Activated CD8-positive, alpha-beta memory T cell treated with anti-CD3 and anti-CD28 coated beads, Interleukin-2, amount 50 U/mL, for 24 hours (primary cell): Measurements from ENCODE around the gene PATJ.
"Not testable (repeated sequence)": the region's sequence is repeated elsewhere in the genome, so short reads cannot be mapped to it uniquely, and the experiment has no call there.

Source experiments
- DNase-seq: peaks from one replicate; pipeline ENCODE4 v3.0.0-alpha.2; 2020; ENCODE audit errors: extremely low read depth

Gene PATJ

DNA sequence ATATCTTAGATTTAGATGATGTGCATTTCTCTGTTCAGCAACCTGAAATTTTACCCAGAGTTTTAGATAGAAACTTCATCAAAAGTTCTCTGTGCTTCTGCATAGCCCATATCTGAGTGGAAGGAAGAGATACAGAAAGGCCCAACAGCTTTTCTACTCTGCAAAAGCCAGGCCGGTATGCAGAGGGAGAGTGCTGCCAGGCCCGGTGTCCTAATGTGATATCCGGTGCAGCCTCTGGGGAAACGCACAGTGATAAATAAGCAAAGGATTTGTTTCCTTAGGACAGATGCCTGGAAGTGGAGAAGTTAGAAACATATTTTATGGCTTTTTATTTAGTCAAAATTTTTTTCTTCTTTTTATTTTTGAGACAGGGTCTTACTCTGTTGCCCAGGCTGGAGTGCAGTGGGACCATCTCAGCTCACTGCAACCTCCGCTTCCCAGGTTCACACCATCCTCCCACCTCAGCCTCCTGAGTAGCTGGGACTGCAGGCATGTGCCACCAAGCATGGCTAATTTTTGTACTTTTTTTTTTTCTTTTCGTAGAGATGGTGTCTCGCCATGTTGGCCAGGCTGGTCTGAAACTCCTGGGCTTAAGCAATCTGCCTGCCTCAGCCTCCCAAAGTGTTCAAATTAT is 145.8 kb downstream of the PATJ start:
- DNase-seq = no peak

DNA sequence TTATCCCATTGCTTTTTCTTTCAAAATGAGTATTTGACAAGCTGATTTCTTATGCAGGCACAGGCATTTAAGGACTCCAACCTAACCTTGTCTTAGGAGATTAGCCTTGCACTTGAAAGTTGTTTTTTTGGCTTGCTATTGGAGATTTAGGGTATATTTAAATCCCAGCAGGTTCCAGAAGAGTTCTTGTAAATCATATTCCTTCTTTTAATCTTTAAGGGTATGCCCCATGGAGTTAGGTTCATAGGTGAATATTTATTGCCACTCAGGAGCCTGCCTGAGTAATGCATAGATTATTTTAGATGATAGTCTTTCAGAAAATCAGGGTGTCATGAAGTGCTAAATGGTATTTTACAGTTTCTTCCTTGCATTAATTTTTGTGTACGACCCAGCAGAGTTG is 146.5 kb downstream of the PATJ start:
- no peak for DNase-seq

DNA sequence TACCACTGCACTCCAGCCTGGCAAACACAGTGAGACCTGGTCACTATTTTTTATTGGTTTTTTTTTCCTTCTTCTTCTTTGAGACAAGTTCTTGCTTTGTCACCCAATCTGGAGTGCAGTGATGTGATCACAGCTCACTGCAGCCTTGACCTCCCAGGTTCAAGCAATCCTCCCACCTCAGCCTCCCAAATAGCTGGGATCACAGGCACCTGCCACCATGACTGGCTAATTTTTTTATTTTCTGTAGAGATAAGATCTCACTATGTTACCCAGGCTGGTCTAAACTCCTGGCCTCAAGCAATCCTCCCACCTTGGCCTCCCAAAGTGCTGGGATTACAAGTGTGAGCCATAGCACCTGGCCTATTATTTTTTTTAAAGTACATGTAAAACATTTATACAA is 148.2 kb downstream of the PATJ start:
- not testable (repeated sequence) for DNase-seq

DNA sequence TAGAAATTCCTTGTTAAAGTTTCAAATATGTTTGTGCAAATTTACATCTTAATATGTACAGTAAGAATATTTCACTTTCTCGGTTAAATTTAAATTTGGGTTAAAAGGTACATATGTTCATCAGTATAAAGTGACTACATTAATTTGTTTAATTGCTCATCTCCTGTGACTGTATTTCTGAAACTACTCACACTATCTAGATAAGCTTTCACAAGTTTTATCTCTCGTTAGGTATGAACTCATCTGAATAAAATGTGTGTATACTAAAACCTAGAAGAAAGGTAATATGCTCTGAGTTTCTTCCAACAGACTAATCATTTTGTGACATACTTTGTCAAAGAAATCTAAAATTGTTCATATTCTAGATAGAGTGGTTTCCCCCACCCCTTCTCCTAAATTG is 150.7 kb downstream of the PATJ start:
- no peak for DNase-seq

DNA sequence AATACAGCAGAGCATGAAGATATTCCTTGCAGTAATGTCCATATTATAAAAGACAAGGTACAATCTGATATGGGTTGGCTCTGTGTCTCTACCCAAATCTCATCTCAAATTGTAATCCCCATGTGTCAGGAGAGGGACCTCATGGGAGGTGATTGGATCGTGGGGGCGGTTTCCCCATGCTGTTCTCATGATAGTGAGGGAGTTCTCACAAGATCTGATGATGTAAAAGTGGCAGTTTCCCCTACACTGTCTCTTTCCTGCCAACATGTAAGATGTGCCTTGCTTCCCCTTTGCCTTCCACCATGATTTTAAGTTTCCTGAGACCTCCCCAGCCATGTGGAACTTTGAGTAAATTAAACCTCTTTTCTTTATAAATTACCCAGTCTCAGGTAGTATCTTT is 152.0 kb downstream of the PATJ start:
- DNase-seq = not testable (repeated sequence)

DNA sequence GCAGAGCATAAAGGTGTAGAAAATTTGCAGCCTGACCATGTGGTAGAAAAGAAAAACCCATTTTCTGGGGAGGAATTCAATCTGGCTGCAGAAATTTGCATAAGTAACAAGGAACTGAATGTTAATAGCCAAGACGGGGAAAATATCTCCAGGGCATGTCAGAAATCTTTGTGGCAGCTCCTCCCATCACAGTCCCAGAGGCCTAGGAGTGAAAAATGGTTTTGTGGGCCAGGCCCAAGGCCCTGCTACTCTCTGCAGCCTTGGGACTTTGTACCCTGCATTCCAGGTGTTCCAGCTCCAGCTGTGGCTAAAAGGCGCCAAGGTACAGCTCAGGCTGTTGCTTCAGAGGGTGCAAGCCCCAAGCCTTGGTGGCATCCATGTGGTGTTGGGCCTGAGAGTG is 152.9 kb downstream of the PATJ start:
- no peak for DNase-seq

DNA sequence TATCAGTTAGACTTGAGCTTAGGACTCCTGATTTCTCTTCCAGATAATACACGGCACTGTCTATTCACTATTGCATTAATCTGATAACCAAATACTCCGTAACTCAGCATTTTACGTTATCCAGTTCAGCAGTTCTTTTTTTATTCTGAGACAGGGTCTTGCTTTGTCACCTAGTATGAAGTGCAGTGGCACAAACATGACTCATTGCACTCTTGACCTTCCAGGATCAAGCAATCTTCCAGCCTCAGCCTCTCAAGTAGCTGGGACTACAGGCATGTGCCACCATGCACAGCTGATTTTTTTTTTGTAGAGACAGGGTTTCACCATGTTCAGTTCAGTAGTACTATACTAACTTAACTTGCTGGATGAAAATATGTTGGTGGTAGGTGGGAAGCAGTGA is 156.4 kb downstream of the PATJ start:
- DNase-seq = no peak

DNA sequence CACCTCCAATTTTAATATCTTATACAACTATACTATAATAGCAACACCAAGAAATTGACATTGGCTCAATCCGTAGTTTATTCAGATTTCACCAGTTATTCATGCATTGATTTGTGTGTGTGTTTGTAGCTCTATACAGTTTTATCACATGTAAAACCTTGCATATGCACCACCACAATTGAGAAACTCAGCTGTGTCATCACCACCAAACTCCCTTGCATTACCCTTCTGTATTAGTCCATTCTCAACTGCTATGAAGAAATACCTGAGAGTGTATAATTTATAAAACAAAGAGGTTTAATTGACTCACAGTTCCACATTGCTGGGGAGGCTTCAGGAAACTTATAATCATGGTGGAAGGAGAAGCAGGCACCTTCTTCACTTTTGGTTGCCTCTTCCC is 162.1 kb downstream of the PATJ start:
- no peak for DNase-seq

DNA sequence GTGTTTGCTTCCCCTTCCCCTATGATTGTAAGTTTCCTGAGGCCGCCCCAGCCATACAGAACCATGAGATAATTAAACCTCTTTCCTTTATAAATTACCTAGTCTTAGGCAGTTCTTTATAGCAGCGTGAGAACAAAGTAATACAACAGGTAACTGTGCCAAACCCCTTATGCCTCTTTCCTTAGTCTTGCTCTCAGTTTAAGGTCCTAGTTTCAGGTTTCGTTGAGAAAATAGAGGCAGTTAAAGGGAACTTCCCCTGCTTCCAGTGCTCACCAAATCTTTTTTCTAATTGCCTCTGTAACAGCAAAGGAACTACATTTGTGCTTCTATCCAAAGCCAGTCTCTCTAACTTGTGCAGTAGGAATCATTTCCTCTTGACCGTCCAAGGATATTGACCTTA is 164.8 kb downstream of the PATJ start:
- no peak for DNase-seq

DNA sequence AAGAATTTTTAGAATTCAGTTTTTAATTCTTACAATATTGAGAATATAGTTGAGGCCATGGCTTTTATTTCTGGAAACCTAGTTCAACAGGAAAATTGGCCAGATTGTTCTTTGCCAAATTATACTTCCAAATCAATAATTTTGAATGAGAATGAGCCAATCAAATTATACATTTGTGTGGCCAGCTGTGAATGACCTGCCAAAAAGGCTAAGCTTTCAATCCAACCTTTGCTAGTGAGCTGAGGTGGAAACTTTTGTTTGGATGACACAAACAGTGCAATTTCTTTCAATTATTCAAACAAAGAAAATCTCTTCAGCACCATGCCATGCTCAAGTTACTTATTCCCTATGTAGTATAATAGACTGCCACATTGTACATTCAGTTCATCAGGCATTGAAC is 167.8 kb downstream of the PATJ start:
- no peak for DNase-seq

DNA sequence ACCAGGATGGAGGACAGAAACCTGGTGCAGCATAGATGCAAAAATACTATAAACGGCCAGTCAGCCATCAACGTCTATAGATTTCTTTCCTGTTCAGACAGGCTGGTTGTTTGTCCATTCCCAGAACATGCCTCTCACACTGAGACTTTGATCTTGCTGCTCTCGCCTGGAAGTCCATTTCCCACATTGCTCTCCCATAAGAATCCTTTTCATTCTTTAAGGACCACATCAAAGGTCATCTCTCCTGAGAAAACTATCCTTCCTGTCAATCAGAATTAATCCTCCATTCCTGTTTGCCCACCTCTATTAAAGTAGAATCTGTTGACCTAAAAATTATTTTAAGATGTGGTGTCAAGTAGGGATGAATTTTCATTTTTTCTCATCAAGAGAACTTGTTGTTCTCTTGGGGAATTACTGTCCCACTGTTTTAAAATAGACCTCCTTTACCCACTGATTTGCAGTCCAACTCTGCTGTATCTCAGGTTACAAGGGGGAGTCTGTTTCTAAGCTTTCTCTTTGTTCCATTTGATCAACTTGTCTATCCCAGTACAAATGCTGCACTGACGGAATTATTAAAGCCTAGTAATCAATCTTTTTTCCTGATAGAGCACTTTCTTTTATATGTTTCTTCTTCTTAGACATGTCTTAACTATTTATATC is 172.7 kb downstream of the PATJ start:
- no peak for DNase-seq

DNA sequence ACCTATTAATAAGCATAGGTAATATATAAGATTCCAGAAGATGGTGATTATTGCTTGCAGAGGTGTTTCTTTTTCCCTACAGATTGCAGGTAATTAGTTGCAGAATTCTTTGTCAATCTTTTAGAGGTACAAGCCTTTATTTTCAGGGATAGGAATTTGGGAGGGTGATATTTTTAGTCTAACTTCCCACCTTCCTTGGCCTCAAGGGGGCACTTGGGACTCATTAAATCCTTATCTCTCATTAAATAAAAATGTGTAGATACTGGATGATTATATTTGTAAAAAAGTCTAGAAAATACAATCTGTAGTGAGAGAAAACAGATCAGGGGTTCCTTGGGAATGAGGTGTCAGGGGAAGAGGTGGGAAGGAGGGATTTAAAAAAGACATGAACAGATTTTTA is 179.2 kb downstream of the PATJ start:
- no peak for DNase-seq

DNA sequence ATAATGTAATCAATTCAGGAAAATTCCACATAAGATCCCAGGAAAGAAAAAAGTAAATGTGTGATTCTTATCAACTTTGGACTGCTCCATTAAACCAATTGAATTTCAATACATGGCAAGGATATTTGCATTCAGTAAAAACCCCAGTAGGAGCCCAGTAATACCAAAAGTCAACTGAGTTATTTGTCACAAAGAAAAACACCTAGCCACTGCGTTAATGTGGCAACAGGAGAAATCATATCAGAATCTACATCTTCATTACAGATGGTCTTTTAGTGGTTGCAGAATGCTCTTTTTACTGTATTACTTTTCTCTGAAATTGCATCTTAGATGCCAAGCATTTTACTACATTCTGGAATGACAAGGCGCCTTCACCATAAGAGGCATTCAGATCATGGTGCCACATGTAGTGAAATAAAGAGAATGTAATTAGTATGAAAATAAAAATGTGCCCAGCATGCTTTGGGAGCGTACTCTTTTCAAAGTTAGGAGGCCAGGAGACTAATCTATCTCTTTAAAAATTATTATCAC is 180.7 kb downstream of the PATJ start:
- DNase-seq = no peak

DNA sequence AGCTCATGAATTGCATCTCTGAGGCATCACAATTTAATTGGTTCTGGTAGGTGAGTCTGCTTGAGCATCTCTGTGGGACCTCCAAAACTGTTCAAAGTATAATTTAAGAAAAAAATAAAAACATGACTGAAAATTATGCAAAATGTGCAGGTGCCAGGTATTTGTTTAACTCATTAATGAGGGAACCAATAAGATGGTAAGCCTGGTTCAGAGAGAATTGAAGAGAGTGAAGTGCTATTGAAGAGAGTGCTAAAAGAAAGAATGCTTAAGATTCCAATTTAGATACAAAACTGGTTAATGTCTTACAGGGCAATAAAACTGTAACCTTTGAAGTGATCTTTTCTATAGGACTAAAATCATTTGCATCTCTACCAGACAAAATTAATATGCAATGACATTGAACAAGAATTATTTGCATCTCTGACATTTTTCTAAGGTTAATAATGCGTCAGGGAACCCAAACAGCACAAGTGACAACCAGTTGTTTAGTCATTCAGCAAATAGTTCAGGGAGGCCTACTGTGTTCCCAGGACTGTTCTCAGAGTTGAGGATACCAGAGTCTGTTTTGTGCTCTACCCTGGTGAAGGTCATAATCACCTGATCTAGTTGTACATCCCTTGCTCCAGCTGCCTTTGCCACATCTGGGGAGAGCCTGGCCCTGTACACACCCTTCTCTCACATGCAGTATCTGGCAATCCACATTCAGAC is 183.5 kb downstream of the PATJ start:
- no peak for DNase-seq

DNA sequence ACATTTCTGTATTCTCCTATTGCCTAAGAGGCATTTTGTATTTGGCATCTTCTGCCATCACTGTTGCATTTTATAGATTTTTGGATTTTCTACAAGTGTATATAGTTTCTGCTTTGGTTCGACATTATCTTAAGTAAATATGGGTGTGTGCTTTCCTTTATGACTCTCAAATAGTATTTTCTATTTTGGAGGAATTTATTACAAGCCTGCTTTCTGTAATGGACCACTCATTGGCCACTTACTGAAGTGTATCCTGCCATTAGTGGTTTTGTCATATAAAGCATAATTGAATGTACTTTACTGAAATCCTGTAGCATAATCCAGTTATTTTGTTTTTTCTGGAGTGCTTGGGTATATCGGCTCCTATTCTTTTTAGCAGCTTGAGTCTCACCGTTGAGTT is 184.3 kb downstream of the PATJ start:
- no peak for DNase-seq

DNA sequence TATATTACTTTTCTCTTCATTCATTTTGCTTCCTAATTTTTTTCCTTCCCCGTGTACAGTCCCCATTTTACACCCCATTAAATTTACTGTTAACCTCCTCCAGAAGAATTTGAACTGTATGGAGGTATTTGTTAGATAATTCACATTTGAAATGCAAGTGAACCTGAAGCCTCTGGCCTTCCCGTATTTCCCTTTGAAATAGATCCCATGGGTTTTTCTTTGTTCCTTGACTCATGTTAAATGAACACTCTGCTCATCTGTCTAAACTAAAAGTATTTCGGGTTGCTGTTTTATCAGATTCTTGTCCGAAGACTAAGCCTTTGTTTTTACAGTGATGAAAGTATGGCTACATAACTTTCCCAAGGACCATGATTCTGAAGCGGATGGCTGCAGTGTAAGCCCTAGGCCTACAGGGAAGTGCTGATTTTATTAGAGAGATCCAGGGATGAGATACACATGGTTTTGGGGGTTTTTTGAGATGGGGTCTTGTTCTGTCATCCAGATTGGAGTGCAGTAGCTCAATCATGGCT is 187.9 kb downstream of the PATJ start:
- DNase-seq = no peak

DNA sequence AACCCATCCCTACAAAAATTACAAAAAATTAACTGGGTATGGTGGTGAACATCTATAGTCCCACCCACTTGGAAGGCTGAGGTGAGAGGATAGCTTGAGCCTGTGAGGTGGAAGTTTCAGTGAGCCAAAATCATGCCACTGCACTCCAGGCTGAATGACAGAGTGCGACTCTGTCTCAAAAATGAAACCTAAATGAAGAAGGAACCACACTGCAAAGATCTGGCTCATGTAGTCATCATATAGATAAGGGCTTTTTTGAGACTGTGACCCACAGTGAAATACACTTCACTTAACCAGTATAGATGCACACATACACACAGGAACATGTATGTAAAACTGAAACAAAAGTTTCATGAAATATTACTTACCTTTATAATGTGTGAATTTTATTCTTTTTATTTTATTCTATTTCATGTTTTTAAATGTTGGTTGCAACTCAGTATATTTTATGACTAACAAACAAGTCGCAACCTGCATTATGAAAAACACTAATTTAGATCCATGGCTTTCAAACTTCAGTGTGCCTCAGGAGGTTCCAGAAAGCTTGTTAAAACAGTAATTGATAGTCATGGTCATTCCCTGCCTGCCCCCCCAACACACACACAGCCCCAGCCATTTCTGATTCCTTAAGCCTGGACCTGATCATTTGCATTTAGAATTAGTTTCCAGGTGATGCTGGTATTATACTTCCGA is 189.5 kb downstream of the PATJ start:
- no peak for DNase-seq

DNA sequence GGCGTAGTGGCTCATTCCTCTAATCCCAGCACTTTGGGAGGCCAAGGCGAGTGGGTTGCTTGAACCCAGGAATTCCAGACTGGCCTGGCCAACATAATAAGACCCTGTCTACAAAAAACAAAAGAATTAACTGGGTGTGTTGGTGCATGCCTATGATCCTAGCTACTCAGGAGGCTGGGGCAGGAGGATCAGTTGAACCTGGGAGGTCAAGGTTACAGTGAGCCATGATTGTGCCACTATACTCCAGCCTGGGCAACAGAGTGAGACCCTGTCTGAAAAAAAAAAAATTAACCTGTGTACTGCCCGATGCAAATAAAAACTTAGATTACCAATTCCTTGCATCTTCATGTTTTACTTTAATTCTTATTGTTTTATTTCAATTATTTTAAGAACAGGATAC is 193.2 kb downstream of the PATJ start:
- no peak for DNase-seq

DNA sequence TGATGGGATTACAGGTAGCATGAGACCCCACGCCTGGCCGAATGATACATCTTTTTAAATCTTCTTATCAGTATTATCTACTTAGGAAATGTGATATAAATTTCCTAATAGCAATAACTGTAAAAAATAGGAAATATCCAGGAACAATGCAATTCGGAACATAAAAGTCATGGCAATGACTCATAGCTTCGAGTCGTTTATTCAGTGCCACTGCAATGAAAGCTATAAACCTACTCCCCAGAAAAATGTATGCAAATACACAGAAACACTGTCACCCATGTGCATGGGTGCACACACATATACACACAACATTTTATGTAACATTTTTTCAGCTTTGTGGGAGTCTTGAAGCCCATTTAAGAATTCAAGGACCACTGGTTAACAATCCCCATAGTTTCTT is 194.6 kb downstream of the PATJ start:
- no peak for DNase-seq

DNA sequence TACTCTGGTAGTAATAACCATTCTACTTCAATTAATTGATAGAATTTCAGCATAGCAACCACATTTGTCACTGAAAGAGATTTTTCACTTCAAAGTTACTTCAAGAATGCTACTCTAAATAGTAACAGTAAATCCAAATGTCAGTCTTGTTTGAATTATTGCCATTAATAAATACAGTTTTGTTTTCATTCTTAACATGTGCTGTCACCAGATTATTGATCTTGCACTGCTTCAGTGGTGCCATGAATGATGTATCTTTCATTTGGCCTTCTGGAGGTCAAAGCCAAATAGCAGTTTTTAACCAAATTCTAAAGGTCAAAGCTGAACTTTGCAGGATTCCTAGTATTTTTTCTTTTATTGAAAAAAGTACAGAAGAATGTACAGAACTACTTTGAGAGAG is 199.5 kb downstream of the PATJ start:
- DNase-seq = no peak

DNA sequence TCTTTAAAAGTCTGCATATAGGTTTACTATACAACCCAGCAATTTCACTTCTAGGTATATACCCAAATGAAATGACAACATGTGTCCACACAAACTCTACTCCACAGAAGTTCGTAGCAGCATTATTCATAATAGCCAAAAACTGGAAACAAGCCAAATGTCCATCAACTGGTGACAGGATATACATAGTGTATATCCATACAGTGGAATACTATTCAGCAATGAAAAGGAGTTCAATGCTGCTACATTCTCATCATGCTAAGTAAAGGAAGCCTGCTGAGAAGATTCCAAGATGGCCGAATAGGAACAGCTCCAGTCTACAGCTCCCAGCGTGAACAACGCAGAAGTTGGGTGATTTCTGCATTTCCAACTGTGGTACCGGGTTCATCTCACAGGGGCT is 200.6 kb downstream of the PATJ start:
- no peak for DNase-seq

DNA sequence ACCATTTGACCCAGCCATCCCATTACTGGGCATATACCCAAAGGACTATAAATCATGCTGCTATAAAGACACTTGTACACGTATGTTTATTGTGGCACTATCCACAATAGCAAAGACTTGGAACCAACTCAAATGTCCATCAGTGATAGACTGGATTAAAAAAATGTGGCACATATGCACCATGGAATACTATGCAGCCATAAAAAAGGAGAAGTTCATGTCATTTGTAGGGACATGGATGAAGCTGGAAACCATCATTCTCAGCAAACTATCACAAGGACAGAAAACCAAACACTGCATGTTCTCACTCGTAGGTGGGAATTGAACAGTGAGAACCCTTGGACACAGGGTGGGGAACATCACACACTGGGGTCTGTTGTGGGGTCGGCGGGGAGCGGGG is 206.4 kb downstream of the PATJ start:
- not testable (repeated sequence) for DNase-seq
